Hepatocyte (in vitro differentiated cells): Measurements from ENCODE around the gene PIK3R1.

Experiments used
- CTCF ChIP-seq: fragments of 200-600 bp; sonication (generic); IDR thresholded peaks from 2 replicates; pipeline ENCODE4 v1.5.1; 2016; ENCODE audit warnings: antibody characterized with exemption, mild to moderate bottlenecking; ENCODE audit not compliant: poor library complexity
- EZH2 ChIP-seq: fragments of 200-600 bp; sonication (generic); IDR thresholded peaks from 2 replicates; pipeline ENCODE4 v1.6.1; 2016; ENCODE audit warnings: antibody characterized with exemption, mild to moderate bottlenecking, borderline replicate concordance
- EZH2phosphoT487 ChIP-seq: fragments of 200-600 bp; sonication (generic); IDR thresholded peaks from one replicate; pipeline ENCODE4 v1.6.1; 2018; ENCODE audit warnings: antibody characterized with exemption, mild to moderate bottlenecking, low read depth, moderate library complexity; ENCODE audit not compliant: unreplicated experiment, severe bottlenecking

- TF ChIP-seq CTCF (no peak), EZH2phosphoT487 (no peak), EZH2 (no peak)
Measured at GRCh38 chr5:68337235-68337634, 121.7 kb downstream of the PIK3R1 start.
